PC-3 (cell line): ENCODE data around the gene SF1. TPM values are rescaled to one million over a fixed set of nuclear protein-coding genes. Genes with fewer than 3 reads are reported as not detected.

ENCODE experiments used
- ATAC-seq: fragments of 200-7000 bp; cut with Tn5 transposase; 2 replicates; pipeline ENCODE4 v1.9.1; 2020; ENCODE audit warnings: mild to moderate bottlenecking, moderate library complexity
- BruUV-seq: library from RNA; stranded (reverse); fragments of 400-500 nt; replicated peaks from 2 replicates; lab custom pipeline; 2021; lab: Mats Ljungman, UMichigan
- CTCF ChIA-PET: fragments of 300-600 bp; sonication (Branson Sonifier 250); formaldehyde crosslinking; loops from one replicate; lab custom pipeline; 2022; ENCODE audit warnings: antibody characterized with exemption; lab: Charles Lee
- POLR2A ChIA-PET: fragments of 300-600 bp; sonication (Branson Sonifier 250); formaldehyde crosslinking; loops from one replicate; lab custom pipeline; 2022; ENCODE audit warnings: antibody characterized with exemption; ENCODE audit not compliant: unreplicated experiment; lab: Charles Lee
- DNase-seq: peaks from one replicate; pipeline ENCODE4 v3.0.0-alpha.2; 2015
- H2AFZ ChIP-seq: fragments of 300-600 bp; sonication (generic); 2 replicates; pipeline ENCODE4 v1.6.0; 2016; ENCODE audit warnings: antibody characterized with exemption, low read length
- H3F3A ChIP-seq: fragments of 300-600 bp; sonication (generic); one replicate; pipeline ENCODE4 v1.6.0; 2017; ENCODE audit warnings: antibody characterized with exemption, low read length, control low read depth, mild to moderate bottlenecking; ENCODE audit not compliant: unreplicated experiment
- H3K27ac ChIP-seq: fragments of 300-600 bp; sonication (generic); 2 replicates; pipeline ENCODE4 v1.5.1; 2016; ENCODE audit warnings: mild to moderate bottlenecking, low read length
- H3K27me3 ChIP-seq: fragments of 300-600 bp; sonication (generic); 2 replicates; pipeline ENCODE4 v1.6.1; 2016; ENCODE audit warnings: low read length, mixed read lengths
- H3K36me3 ChIP-seq: fragments of 300-600 bp; sonication (generic); 2 replicates; pipeline ENCODE4 v1.6.1; 2016; ENCODE audit warnings: low read depth, mixed run types, low read length, mixed read lengths
- H3K4me1 ChIP-seq: fragments of 300-600 bp; sonication (generic); 2 replicates; pipeline ENCODE4 v1.5.1; 2016; ENCODE audit warnings: low read length; ENCODE audit not compliant: insufficient read depth
- H3K4me2 ChIP-seq: fragments of 300-600 bp; sonication (generic); 2 replicates; pipeline ENCODE4 v1.6.0; 2016; ENCODE audit warnings: low read length
- H3K4me3 ChIP-seq: fragments of 300-600 bp; sonication (generic); 2 replicates; pipeline ENCODE4 v1.5.1; 2016; ENCODE audit warnings: mild to moderate bottlenecking, low read length, mixed read lengths
- H3K79me2 ChIP-seq: fragments of 300-600 bp; sonication (generic); 2 replicates; pipeline ENCODE4 v1.6.1; 2017; ENCODE audit warnings: low read length, mixed read lengths
- H3K9ac ChIP-seq: fragments of 300-600 bp; sonication (generic); 2 replicates; pipeline ENCODE4 v1.6.0; 2016; ENCODE audit warnings: mild to moderate bottlenecking, low read length
- H3K9me2 ChIP-seq: fragments of 300-600 bp; sonication (generic); replicated peaks from 2 replicates; pipeline ENCODE4 v1.6.1; 2016; ENCODE audit warnings: mixed run types, low read length, mixed read lengths
- H3K9me3 ChIP-seq: fragments of 300-600 bp; sonication (generic); 2 replicates; pipeline ENCODE4 v1.6.1; 2016; ENCODE audit warnings: low read length, mixed read lengths
- H4K20me1 ChIP-seq: fragments of 300-600 bp; sonication (generic); 2 replicates; pipeline ENCODE4 v1.6.1; 2016; ENCODE audit warnings: low read length, mixed read lengths
- CTCF ChIP-seq: fragments of 300-600 bp; sonication (generic); conservative IDR thresholded peaks from 2 replicates; pipeline ENCODE4 v1.5.1; 2017; ENCODE audit warnings: antibody characterized with exemption, low read depth, mild to moderate bottlenecking, low read length
- EZH2 ChIP-seq: fragments of 300-600 bp; sonication (generic); IDR thresholded peaks from one replicate; pipeline ENCODE4 v1.6.1; 2017; ENCODE audit warnings: antibody characterized with exemption, mild to moderate bottlenecking, low read length; ENCODE audit not compliant: unreplicated experiment
- EZH2phosphoT487 ChIP-seq: fragments of 300-600 bp; sonication (generic); IDR thresholded peaks from 2 replicates; pipeline ENCODE4 v1.6.1; 2018; ENCODE audit warnings: mild to moderate bottlenecking, antibody characterized with exemption, low read length, borderline replicate concordance
- intact Hi-C: fragments of 100-400 bp; cut with micrococcal nuclease; formaldehyde crosslinking; loops from 2 replicates; pipeline ENCODE4 v1.9.0; 2023
- total RNA-seq: library from RNA; depleted of rRNA; stranded (reverse); fragments of >200 nt; gene quantifications from 2 replicates; pipeline ENCODE4 v1.2.3, GENCODE V29; 2014

SF1 gene
- total RNA-seq, 1 experiment from 2014 or later = 217 TPM

- Histone ChIP-seq H3K9ac (no peak overlapping the region), H3K9me2 (no peaks in the 10 kb centered on the region), H3K4me1 (no peaks in the 10 kb centered on the region), H2AFZ (no peak overlapping the region), H3K79me2 (no peaks in the 10 kb centered on the region), H3K4me2 (no peak overlapping the region), H3F3A (no peaks in the 10 kb centered on the region), H3K27me3 (no peaks in the 10 kb centered on the region), H3K4me3 (no peak overlapping the region), H3K9me3 (no peaks in the 10 kb centered on the region), H3K27ac (no peak overlapping the region), H3K36me3 (no peaks in the 10 kb centered on the region; the same call in 1 of the 2 replicates), H4K20me1 (no peaks in the 10 kb centered on the region)
- ATAC-seq (no peak), DNase-seq (no peak)
- BruUV-seq = TSS peak; percentile 45
- intact Hi-C loops = no loop called here
- TF ChIP-seq EZH2 = no peak
- ChIA-PET POLR2A (no interaction called here), CTCF (no interaction called here)
Measured at GRCh38 chr11:64789331-64790204, 11.2 kb upstream of the SF1 start.

GRCh38 chr11:64788321-64789215, 10.2 kb upstream of the SF1 start:
- Histone ChIP-seq H3K36me3 (no peaks in the 10 kb centered on the region; the same call in 1 of the 2 replicates), H2AFZ (no peak overlapping the region), H3K4me1 (no peaks in the 10 kb centered on the region), H3K79me2 (no peaks in the 10 kb centered on the region), H3K4me2 (no peak overlapping the region), H3K9me2 (no peaks in the 10 kb centered on the region), H4K20me1 (no peaks in the 10 kb centered on the region), H3K27ac (no peak overlapping the region), H3F3A (no peaks in the 10 kb centered on the region), H3K4me3 (no peak overlapping the region), H3K9ac (no peak overlapping the region), H3K9me3 (no peaks in the 10 kb centered on the region), H3K27me3 (no peaks in the 10 kb centered on the region)
- ChIA-PET CTCF (interaction anchor here (0.6 to 1.0 kb wide), 6 partner anchors 10 to 323 kb away, joined by 3 to 5 read pairs (median 3); partner anchors contain the start of genes SF1 and TM7SF2), POLR2A (no interaction called here)
- no peak for ATAC-seq
- no TSS peak for BruUV-seq
- intact Hi-C loops = no loop called here
- DNase-seq = no peak
- TF ChIP-seq CTCF = no peak
- no peak for TF ChIP-seq EZH2phosphoT487
- TF ChIP-seq EZH2 = no peak
